ENCODE results near the gene SP5. TPM values are rescaled to one million over a fixed set of nuclear protein-coding genes. Genes with fewer than 3 reads are reported as not detected.

SP5 gene
- total RNA-seq, 1 experiment from 2014 or later, result 0.98 TPM

- Histone ChIP-seq H3K9me2 (ENCODE audit: insufficient read depth) (no peaks in the 10 kb centered on the region), H4K20me1 (ENCODE audit: insufficient read depth) (no peaks in the 10 kb centered on the region), H3K79me2 (ENCODE audit: insufficient read depth, low read length) (no peaks in the 10 kb centered on the region), H3K4me1 (ENCODE audit: control insufficient read depth in 1 of 2, insufficient read depth in 2 of 2, low read length in 2 of 2) (no peaks in the 10 kb centered on the region), H2AFZ (ENCODE audit: low read depth, low read length, poor library complexity, severe bottlenecking) (no peak overlapping the region), H3K27me3 (ENCODE audit: insufficient read depth, low read length) (no peaks in the 10 kb centered on the region), H3K9ac (ENCODE audit: low read length) (no peak overlapping the region), H3K4me2 (ENCODE audit: low read length) (no peak overlapping the region), H3K36me3 (ENCODE audit: control insufficient read depth in 1 of 2, insufficient read depth in 2 of 2, low read length in 2 of 2) (no peaks in the 10 kb centered on the region), H3K27ac (ENCODE audit: low read depth, low read length) (no peak overlapping the region), H3K9me3 (ENCODE audit: control insufficient read depth in 1 of 2, insufficient read depth in 1 of 2, low read depth in 1 of 2, low read length in 2 of 2) (no peaks in the 10 kb centered on the region), H3K4me3 (replicated peaks in 1 of 2; ENCODE audit: low read depth in 1 of 2, low read length in 2 of 2) (no peak overlapping the region)
- ChIA-PET POLR2A (no interaction called here), RAD21 (ENCODE audit: low non-redundant PET in 1 of 2, low total read pairs in 2 of 2, uncharacterized antibody in 2 of 2, unreplicated experiment in 2 of 2) (no interaction called here), CTCF (no interaction called here)
- TF ChIP-seq ELF1 (IDR thresholded peaks at IDR 0.05; ENCODE audit: borderline replicate concordance, low read depth) (no peak), CTCF (IDR thresholded peaks at IDR 0.05 in 2 of 3, conservative IDR thresholded peaks at IDR 0.05 in 1 of 3; ENCODE audit: borderline replicate concordance in 1 of 3, insufficient read depth in 1 of 3, low read depth in 2 of 3, low read length in 2 of 3) (no peak), POLR2AphosphoS5 (IDR thresholded peaks at IDR 0.05; ENCODE audit: low read depth, low read length) (no peak), JUND (IDR thresholded peaks at IDR 0.05) (no peak), CBX3 (IDR thresholded peaks at IDR 0.05; ENCODE audit: low read depth) (no peak), TCF7L2 (IDR thresholded peaks at IDR 0.05; ENCODE audit: borderline replicate concordance, extremely low read depth, insufficient read depth, insufficient read length) (no peak), ZNF274 (IDR thresholded peaks at IDR 0.05; ENCODE audit: low read depth, low read length) (no peak), EGR1 (IDR thresholded peaks at IDR 0.05; ENCODE audit: low read depth) (no peak), EZH2phosphoT487 (IDR thresholded peaks at IDR 0.05; ENCODE audit: borderline replicate concordance) (no peak), YY1 (IDR thresholded peaks at IDR 0.05; ENCODE audit: extremely low read depth, insufficient replicate concordance, low read depth, low read length) (no peak), SRF (IDR thresholded peaks at IDR 0.05; ENCODE audit: low read depth) (no peak), FOSL1 (IDR thresholded peaks at IDR 0.05; ENCODE audit: low read depth) (no peak)
- TF ChIP-seq, protein P1, sequence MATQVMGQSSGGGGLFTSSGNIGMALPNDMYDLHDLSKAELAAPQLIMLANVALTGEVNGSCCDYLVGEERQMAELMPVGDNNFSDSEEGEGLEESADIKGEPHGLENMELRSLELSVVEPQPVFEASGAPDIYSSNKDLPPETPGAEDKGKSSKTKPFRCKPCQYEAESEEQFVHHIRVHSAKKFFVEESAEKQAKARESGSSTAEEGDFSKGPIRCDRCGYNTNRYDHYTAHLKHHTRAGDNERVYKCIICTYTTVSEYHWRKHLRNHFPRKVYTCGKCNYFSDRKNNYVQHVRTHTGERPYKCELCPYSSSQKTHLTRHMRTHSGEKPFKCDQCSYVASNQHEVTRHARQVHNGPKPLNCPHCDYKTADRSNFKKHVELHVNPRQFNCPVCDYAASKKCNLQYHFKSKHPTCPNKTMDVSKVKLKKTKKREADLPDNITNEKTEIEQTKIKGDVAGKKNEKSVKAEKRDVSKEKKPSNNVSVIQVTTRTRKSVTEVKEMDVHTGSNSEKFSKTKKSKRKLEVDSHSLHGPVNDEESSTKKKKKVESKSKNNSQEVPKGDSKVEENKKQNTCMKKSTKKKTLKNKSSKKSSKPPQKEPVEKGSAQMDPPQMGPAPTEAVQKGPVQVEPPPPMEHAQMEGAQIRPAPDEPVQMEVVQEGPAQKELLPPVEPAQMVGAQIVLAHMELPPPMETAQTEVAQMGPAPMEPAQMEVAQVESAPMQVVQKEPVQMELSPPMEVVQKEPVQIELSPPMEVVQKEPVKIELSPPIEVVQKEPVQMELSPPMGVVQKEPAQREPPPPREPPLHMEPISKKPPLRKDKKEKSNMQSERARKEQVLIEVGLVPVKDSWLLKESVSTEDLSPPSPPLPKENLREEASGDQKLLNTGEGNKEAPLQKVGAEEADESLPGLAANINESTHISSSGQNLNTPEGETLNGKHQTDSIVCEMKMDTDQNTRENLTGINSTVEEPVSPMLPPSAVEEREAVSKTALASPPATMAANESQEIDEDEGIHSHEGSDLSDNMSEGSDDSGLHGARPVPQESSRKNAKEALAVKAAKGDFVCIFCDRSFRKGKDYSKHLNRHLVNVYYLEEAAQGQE (IDR thresholded peaks at IDR 0.05; ENCODE audit: low read depth), result no peak
- no TSS peak for BruUV-seq (replicated peaks)
- no peak for ATAC-seq
- intact Hi-C loops (cut with micrococcal nuclease), result no loop called here
- no peak for DNase-seq (ENCODE audit: low read depth, low spot score)
Measured at GRCh38 chr2:170701011-170701410, 14.1 kb upstream of the SP5 start.
